Fibroblast of mammary gland (primary cell): ENCODE results near the gene NCK1.
"Not testable (repeated sequence)": the region's sequence is repeated elsewhere in the genome, so short reads cannot be mapped to it uniquely, and the experiment has no call there.

Source experiments
- DNase-seq: peaks from one replicate; pipeline ENCODE4 v3.0.0-alpha.2; 2010; ENCODE audit warnings: low read depth
- H3K4me3 ChIP-seq: 2 replicates; pipeline ENCODE4 v1.5.1; 2011; ENCODE audit warnings: low read depth, mild to moderate bottlenecking, low read length, moderate library complexity; ENCODE audit not compliant: control insufficient read depth
- TF ChIP-seq, protein P1 (sequence below): conservative IDR thresholded peaks from 2 replicates; pipeline ENCODE4 v1.5.1; 2011; ENCODE audit warnings: low read depth, low read length, inconsistent platforms; ENCODE audit not compliant: control insufficient read depth, insufficient read depth

Gene NCK1

DNA sequence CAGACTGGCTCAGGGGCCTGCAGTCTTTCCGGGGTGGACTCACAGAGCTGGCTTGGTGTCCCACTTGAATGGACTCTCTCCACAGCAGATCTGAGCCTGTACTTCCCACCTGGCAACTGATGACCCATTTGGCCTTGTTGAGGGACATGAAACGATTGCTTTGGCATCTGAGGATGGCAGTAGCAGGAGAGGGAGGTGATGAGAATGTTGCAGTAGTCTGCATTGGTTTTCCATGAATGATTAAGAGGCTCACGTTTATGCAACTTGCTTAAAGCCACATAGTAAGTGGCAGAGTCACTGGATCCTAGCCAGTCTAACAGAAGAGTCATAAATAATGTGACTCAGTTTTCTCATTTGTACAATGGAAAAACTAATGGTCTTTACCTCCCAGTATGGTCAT lies 117.7 kb downstream of the NCK1 start:
- H3K4me3 ChIP-seq: no peak overlapping the region
- TF ChIP-seq, protein P1, sequence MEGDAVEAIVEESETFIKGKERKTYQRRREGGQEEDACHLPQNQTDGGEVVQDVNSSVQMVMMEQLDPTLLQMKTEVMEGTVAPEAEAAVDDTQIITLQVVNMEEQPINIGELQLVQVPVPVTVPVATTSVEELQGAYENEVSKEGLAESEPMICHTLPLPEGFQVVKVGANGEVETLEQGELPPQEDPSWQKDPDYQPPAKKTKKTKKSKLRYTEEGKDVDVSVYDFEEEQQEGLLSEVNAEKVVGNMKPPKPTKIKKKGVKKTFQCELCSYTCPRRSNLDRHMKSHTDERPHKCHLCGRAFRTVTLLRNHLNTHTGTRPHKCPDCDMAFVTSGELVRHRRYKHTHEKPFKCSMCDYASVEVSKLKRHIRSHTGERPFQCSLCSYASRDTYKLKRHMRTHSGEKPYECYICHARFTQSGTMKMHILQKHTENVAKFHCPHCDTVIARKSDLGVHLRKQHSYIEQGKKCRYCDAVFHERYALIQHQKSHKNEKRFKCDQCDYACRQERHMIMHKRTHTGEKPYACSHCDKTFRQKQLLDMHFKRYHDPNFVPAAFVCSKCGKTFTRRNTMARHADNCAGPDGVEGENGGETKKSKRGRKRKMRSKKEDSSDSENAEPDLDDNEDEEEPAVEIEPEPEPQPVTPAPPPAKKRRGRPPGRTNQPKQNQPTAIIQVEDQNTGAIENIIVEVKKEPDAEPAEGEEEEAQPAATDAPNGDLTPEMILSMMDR: no peak
- DNase-seq: peak; percentile 89

DNA sequence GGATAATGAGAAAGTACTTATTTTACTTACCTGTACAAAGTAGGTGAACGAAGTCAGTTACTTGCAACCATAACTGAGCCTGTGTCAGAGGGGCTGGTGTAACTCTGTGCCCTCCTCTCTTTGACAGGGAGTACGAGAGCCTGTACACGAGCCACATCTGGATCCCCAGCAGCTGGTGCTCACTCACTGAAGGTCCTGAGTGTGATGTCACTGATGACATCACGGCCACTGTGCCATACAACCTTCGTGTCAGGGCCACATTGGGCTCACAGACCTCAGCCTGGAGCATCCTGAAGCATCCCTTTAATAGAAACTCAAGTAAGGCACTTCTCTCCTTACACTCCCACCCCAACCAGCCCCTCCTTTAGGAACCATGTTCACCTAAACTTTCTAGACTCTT lies 120.0 kb downstream of the NCK1 start:
- DNase-seq: no peak
- H3K4me3 ChIP-seq: no peak overlapping the region
- TF ChIP-seq, protein P1: no peak

DNA sequence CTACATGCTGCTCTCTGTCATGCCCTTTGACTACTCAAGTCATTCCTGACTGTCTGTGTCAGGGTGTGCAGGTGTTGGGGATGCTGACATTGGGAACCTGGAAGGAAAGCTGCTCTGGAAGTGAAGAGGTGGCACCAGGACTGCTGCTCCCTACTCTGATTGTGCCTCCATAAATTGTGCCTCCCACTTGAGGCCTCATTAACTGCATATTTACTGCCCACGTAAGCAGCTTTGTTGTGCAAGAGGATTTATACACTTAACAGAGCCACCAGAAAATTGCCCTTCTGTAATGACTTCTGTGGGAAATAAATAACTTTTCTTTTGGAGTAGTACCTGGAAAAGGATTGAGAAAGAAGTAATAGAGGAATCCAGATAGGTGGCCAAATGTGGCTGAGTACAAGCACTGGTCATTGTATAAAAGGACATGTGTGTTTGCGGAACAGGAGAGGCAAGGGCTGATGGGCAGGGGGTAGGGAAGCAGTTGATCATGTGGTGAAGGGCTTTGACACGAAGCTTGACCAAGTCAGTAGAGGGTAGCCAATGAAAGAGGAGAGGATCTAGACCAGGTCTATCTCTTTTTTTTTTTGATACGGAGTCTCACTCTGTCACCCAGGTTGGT lies 120.6 kb downstream of the NCK1 start:
- DNase-seq: no peak
- TF ChIP-seq, protein P1: no peak

DNA sequence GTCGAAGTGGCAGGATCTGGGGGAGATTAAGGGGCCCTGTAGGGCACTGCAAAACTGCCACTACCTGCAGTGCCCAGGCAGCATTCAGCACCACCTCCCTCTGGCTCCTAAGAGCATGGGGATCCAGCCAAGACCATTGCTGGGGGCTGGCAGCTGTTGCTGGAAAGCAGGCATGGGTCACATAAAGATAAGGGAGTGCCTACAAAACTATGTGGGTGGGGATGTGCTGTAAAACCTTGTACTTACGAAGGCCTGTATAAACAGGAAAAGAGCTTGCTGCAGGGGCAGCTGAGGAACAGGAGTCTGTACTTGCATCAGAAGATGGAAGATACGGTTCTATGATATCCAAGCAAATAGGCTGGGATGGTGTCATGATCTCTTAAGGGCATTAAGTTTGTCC lies 122.8 kb downstream of the NCK1 start:
- TF ChIP-seq, protein P1: no peak
- DNase-seq: no peak
- H3K4me3 ChIP-seq: no peak overlapping the region

More for the DNA sequence above, 120.6 kb downstream of the NCK1 start:
- no peak overlapping the region for H3K4me3 ChIP-seq

DNA sequence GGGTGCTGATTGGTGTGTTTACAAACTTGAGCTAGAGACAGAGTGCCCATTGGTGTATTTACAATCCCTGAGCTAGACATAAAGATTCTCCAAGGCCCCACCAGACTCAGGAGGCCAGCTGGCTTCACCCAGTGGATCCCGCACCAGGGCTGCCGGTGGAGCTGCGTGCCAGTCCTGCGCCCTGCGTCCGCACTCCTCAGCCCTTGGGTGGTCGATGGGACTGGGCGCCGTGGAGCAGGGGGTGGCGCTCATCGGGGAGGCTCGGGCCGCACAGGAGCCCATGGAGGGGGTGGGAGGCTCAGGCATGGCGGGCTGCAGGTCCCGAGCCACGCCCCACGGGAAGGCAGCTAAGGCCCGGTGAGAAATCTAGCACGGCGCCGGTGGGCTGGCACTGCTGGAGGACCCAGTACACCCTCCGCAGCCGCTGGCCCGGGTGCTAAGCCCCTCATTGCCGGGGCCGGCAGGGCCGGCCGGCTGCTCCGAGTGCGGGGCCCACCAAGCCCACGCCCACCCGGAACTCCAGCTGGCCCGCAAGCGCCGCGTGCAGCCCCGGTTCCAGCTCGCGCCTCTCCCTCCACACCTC lies 125.5 kb downstream of the NCK1 start:
- not testable (repeated sequence) for DNase-seq, H3K4me3 ChIP-seq

DNA sequence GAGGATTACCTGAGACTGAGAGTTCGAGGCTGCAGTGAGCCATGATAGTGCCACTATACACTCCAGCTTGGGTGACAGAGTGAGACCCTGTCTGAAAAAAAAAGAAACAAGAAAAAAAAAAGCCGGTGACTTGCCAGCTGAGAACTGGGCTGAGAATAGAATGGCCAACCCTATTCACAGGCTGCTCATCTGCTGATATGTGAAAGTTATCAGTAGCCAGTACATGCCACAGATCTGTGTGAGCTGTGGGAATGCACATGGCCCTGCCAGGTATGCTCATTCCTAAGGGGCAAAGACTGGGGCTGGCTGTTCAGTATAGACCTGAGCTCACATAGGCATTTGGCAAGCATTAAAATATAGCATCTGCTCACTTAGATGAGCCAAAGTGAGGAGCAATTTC lies 126.6 kb downstream of the NCK1 start:
- H3K4me3 ChIP-seq: no peak overlapping the region
- DNase-seq: no peak
- TF ChIP-seq, protein P1: no peak

DNA sequence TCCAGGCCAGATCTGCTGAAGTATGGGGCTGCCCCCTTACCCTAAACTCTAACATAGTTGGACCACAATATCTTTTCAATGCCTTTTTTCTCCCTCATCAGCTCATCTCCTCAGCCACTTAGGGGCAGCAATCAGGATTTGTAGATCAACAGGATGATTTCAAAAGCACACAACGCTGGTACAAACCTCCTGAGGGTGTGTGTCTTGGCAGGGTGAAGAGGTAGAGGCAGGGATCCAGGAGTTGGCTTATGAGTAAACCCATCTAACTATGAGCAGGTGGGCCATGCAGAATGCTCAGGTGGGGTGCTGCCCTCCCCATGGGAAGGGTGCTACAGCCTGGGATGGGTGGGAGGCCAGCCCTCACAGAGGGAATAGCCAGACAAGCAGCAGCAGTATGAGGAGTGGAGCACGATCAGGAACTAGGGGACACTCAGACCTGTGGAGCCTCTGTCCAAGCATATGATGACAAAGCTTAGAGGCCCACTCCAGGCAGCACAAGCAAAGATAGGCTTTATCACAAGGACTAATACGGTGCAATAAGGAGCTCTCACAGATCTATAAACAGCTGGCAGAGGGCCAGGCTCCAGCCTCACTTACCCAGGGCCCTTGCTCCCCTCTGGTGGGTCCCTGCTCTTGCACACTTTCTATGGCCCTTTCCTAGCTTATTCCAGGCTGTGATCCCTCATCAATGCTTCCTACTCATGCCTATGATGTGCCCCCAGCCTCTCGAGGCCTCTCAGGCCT lies 127.9 kb downstream of the NCK1 start:
- H3K4me3 ChIP-seq: no peak overlapping the region
- DNase-seq: no peak
- TF ChIP-seq, protein P1: no peak
